GM18502 (cell line): Measurements from ENCODE around the gene WNK1.
A peak's percentile ranks its signal among the peaks of the same experiment; 100 is the strongest.
"Not testable (repeated sequence)": the region's sequence is repeated elsewhere in the genome, so short reads cannot be mapped to it uniquely, and the experiment has no call there.

Experiments
- ATAC-seq: cut with Tn5 transposase; IDR thresholded peaks from one replicate; pipeline ENCODE4 v1.9.1; 2021; ENCODE audit warnings: mild to moderate bottlenecking; ENCODE audit not compliant: unreplicated experiment, poor library complexity

WNK1 gene

DNA sequence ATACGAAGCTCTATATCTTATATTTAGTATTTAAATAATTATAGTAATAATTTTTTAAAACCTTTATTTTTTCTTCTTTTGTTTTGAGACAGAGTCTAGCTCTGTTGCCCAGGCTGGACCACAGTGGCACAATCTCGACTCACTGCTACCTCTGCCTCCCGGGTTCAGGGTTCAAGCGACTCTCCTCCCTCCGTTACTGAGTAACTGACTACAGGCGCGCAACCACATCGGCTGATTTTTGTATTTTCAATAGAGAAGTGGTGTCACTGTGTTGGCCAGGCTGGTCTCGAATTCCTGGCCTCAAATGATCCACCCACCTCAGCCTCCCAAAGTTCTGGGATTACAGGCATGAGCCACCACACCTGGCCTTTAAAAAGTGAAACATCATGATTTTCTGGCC is 13.0 kb upstream of the WNK1 start:
- ATAC-seq = no peak

DNA sequence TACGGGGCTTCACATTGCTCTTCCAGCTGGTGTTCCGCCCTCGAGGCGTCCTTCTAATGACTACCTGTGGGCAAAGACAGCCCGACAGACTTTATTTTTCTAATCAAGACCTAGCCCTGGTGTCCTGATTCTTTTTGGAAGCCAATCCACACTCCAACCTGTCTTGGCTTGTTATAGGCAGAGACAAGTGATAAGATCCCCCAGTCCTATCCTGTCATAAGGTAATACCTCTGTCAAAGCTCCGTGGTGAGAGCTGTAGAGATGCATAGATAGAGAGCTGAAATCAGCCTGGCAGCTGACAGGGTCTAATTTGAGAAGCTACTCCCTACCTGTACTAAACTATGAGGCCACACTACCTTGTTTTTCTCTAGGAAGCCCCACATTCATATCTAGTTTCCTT is 11.5 kb upstream of the WNK1 start:
- no peak for ATAC-seq

DNA sequence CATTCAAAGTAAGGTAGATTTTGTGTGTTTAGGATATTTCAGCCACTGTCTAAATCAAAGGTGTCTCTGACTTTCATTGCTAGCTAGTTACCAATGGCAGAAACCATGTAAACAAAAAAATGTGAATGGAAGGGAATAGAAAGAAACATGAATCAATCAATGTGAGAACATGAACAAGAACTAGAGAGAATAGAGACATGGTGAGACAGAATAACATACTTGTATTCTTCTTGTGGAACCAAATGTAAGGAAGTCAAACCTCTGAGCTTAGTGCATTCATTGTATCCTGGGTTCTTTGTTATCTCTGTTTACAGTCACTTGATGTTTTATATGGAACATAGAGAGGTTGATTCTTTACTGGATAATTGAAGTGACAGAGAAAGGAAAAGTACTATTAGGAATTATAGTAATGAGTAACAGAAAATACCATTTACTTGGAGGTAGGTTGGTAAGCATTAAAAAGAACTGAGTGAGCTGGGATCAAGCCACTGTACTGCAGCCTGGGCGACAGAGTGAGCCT is 2.6 kb upstream of the WNK1 start:
- ATAC-seq = no peak

DNA sequence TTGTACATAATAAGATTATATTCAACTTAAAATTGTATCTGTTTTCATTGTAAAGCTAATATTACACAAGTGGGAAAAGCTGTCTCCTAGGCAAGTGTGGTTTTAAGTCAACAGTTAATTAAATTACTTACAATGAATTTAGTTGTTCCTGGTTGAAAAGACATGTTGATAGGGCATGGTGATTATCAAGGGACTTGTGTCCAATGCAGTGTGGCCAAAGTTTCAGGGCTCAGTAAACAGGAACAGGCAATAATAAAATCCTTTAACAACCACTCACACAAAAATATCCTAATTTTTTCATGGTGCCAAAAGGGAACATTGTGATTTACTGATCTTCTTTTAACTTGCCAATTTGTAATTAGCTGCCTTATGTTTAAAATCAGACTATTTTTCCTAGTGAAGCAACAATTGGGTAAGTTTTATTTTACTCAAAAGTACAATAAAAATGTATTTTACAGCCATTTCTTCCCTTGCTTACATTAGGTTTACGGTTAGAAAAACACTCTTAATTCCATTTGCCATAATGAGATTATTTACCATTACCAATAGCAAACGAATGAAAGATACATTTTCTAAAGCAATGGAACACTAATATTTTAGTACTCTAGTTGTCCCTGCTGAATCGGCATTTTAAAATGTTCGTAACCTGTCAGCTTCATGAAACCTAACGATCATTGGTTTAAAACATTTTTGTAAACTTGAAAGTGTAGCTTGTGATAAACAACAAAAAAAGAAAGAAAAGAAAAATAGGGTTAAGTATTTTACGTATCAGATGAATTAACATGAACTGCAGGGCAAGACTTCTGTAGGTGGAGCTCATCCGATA is 1.8 kb upstream of the WNK1 start:
- ATAC-seq = no peak

DNA sequence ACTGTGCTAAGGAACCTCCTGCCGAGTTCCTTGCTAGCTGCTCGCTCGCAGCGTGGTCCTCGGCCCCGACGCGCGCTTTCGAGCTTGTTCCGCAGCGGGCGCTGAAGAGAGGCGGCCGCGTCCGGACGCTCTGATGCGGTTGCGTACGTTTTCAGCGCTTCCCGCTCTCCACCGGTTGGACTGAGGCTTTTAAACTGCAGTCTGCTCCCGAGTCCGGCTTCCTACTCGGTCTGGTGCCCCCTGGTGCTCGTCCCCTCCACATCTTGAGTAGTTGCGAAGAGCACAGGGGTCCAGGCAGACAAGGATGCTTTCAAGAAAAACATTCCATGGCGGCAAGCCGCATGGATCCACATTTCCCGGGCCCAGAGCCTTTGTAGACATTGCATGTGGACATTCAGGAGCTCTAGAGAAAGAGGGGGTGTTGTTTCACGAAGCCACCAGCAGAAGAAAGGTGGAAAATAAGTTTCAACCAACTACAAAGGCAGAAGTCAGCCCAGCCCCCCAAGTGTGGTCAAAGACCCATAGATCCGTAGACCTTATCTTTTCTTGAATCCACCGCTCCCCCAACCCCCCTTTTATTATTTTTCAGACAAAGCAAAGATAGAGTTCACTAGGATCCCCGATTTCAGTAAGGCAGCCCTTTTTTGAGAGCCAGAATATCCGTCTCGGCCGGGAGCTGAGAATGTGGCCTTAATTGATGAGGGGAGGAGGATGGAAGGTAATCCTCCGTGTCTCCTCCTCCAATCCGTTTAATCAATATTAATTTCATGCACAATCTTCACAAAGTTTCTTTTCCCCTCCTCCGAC is 984 bp upstream of the WNK1 start:
- peak; percentile 44 for ATAC-seq

DNA sequence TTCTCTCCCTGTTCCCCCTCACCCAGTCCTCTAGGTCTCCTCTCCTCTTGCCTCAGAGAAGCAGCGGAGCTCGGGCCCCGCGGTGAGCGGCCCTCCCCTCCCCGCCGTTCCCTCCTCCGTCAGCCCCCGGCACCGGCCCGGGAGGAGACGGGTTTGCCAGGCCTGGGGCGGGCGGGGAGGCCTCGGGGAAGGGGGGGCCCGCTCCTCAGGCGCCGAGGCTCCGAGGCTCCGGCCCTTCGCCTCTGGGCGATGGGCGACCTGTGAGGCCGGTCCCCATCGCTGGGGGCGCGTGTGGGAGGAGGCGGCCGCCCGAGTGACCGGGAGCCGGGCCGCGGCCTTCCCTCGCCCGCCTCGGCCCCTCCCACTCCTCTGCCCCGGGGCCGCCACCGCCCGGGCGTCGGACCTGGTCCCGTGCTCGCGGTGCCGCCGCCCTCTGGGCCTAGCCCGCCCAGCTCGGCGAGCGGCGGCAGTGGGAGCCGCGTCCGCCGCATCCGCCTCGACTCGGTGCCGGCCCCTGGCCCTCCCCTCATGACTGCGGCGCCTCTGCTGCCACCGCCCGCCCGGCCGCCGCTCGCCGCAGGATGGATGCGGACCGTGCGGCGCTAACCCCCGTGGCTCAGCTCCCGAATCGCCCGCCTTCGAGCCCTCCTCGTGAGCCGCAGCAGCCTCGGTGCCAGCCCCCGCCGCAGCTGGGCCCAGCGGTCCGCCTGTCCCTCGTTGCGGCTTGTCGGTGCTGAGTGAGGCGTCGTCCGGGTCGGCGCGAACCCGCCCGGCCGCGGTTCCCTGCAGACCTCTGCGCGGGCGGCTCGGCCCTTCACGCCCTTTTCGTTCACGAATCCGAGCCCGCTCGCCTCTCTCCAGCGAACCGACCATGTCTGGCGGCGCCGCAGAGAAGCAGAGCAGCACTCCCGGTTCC is 574 bp downstream of the WNK1 start:
- ATAC-seq = peak; percentile 31

DNA sequence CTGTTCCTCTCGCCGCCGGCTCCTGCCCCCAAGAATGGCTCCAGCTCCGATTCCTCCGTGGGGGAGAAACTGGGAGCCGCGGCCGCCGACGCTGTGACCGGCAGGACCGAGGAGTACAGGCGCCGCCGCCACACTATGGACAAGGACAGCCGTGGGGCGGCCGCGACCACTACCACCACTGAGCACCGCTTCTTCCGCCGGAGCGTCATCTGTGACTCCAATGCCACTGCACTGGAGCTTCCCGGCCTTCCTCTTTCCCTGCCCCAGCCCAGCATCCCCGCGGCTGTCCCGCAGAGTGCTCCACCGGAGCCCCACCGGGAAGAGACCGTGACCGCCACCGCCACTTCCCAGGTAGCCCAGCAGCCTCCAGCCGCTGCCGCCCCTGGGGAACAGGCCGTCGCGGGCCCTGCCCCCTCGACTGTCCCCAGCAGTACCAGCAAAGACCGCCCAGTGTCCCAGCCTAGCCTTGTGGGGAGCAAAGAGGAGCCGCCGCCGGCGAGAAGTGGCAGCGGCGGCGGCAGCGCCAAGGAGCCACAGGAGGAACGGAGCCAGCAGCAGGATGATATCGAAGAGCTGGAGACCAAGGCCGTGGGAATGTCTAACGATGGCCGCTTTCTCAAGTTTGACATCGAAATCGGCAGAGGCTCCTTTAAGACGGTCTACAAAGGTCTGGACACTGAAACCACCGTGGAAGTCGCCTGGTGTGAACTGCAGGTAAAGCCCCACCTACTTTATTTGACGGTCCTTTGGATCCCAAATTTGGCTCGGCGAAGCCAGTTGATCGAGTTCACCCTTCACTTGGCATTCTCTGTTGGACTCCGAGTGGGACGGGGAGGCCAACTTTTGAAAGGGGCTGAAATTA is 1.5 kb downstream of the WNK1 start:
- no peak for ATAC-seq

DNA sequence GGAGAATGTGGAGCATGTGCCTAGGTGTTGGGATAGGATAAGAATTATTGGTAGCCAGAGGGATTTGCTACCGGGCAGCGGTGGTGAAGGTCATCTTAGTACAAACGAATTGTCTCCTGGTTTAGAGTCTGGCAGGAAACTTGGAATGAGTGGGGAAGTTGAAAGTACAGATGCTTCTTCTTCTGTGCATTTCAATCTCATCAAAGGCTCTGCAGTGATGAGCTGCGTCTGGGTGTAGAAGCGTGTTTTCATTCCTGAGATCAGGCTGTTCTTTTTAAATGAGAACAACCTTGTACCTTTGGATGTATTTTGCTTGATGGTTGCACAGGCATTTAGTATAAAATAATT is 2.1 kb downstream of the WNK1 start:
- no peak for ATAC-seq

DNA sequence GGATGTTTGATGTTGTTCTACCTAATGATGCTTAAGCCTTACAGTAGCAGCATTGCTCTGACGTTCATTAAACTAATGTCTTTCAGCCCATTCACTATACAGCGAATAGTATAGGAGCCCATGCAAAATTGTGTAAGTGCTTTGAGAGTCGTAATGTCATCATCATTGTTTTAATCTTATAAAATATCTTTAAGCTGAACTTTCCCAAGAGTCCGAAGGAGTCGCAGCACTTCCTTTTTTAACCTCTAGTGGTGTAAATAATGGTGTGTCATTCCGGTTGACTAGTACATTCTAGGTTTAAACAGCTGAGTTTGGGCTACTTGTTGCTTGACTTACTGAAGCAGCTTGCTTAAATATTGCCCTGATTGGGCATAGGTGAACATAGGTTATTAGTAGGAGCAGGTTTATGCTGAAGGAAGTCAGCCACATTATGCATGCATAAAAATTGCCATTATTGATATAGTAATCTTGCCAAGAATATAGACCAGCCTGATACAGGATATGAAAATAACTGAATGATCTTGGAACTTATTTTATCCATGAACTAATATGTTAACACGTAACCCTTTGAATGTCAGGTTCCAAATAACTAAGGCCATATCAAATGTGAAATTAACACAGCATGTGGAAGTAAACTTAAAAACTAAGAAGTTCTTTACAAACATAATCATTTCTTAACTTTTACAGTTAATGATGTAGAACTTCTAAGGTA is 2.6 kb downstream of the WNK1 start:
- ATAC-seq = no peak

DNA sequence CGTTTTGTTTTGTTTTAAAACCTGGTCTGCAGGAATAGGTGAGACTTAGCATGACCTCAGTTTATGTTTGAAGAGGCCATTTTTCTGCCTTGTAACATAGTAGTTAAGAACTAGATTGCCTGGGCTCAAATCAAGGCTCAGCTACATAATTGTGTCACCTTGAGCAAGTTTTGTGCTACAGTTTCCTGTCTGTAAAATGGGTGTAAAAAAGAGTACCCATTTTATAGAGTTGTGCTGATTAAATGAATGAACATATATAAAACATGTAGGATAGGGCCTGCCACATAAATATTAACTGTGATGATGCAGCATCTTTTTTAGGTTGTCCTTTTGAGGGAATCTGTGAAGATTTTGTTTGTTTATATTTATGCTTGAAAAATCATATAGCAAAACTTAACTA is 7.2 kb downstream of the WNK1 start:
- no peak for ATAC-seq

DNA sequence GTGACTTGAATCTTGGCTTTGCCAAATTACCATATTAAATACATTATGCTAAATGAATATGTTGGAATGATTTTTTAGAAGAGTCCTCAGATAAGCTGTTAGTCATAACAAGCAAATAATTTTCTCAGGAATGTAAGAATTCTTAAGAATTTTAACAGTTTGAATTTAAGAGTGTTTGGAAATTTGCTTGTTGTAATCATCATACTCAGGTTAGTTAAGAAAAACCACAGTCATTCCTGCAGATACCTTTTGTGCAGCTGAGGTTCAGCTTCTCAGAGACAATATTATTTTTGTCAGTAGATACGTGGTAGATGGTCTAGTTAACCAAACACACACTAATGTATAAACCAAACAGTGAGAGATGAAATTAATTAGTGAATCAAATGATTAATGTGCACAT is 8.9 kb downstream of the WNK1 start:
- ATAC-seq = no peak

DNA sequence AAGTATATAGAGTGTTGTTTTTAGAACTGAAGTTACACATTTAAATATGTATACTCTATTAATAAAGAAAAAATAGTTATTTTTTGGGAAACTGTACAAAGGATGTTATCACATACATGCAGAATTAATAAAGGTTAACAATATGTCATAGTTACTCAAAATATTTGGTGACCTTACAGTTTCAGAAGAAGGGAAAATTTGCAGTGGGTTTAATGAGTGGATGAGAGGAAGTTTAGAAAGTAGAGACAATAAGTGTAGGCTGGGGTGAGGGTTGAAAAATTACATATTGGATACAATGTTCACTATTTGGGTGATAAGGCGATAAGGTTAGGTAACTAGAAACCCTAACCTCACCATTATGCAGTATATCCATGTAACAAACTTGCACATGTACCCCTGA is 13.5 kb downstream of the WNK1 start:
- ATAC-seq = no peak

DNA sequence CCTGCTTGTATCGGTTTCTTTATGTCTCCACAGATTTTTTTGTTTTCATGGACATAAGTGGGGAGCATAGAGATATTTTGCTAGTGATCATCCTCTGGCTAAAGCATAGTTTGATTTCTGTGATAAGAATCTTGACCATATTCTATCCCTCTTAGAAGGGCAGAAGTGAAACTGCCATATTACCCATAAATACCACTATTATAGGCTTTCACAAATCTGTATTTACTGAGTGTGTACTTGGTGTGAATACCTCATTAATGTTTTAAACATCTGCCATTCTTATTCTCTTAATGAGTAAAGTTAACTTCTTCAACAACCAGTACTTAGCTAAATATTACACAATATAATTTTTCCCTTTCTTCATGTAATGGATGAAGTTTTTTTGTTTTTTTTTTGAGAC is 16.1 kb downstream of the WNK1 start:
- ATAC-seq = no peak

DNA sequence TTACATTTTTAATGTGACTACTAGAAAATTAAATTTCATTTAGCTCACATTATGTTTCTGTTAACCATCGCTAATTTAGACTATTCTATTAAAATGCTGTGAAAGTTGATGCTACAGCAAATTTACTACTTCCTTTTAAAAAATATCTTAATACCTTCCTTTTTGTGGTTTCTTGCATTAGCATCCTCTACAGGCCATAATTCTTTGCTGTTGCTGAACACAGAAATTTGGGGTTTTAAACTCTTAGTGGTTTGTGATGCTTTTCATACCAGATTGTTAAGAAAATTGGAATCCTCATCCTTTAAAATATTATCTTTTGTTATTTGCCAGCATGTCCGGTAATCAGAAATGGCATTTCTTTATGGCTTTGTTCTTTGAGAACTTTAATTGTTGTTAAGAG is 18.1 kb downstream of the WNK1 start:
- ATAC-seq = no peak

DNA sequence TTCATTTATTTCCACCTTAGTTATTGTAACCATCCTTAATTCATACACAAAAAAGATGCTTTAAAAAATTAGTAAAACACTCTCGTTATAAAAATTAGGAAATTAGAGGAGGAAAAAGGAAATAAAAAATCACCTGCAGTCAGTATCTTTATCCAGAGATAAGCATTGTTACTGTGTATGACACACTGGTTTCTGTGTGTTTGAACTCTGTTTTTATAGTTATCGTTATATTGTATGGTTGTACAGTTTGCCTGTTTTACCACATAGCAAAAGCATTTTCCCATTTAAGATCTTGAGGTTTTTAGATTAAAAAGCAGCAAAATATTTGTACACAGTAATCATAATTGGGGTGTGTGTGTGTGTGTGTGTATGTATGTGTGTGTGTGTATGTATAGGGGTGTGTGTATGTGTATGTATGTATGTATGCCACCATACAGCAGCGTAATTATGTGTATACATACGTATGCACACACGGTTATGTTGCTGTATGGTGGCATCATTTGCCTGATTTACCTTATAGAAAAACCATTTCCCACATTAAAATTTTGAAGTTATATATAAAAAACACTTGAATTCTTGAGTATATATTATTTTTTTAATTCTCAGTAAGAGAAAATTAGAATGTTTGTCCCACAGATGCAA is 19.8 kb downstream of the WNK1 start:
- ATAC-seq = no peak

DNA sequence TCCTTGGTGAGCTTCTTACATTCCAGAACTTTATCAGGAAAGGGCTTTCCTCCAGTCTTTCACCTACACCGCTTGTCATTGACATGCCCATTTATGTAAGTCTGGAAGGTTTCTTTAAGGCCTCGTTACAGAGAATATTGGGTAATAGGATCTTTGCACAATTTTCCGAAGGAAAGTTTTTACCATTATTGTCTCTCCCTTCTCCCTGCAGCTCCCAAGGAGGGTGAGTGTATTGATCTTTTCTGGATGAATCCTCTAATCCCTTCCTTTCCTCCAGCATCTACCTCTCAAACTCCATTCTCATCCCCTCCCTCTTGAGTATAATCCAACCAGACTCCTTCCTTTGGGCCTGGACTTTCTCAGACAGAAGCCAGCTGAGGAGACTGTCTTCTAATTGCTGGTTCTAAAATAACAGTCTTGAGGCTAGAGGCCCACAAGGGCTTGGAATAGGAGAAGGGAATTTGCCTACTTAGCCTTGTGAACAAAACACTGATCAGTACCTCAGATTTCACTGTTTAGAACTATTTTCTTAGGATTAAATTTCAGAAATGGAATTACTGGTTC is 21.8 kb downstream of the WNK1 start:
- no peak for ATAC-seq

DNA sequence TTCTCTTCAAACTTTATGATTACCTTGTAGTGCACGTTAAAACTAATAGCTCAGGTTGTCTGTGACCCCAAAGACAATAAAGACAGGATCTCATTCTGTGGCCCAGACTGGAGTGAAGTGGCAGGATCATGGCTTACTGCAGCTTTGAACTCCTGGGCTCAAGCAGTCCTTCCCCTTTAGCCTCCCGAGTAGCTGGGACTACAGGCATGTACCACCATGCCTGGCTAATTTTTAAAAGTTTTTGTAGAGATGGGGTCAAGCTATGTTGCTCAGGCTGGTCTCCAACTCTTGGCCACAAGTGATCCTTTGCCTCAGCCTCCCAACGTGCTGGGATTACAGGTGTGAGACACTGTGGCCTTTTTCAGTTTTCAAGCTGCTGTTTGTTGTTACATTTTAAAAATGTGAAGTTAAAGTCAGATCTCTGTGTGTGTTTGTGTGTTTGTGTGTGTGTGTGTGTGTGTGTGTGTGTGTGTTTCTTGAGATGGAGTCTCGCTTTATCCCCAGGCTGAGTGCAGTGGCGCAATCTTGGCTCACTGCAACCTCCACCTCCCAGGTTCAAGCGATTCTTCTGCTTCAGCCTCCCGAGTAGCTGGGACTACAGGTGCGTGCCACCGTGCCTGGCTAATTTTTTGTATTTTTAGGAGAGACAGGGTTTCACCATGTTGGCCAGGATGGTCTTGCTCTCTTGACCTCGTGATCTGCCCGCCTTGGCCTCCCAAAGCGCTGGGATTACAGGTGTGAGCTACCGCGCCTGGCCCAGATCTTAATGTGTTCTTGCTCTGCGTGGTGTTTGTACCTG is 23.8 kb downstream of the WNK1 start:
- ATAC-seq = not testable (repeated sequence)
